ENCODE results near the gene SLC8A3.

GRCh38 chr14:70168406-70168805 is 20.3 kb downstream of the SLC8A3 start:
- TF ChIP-seq, protein P1, sequence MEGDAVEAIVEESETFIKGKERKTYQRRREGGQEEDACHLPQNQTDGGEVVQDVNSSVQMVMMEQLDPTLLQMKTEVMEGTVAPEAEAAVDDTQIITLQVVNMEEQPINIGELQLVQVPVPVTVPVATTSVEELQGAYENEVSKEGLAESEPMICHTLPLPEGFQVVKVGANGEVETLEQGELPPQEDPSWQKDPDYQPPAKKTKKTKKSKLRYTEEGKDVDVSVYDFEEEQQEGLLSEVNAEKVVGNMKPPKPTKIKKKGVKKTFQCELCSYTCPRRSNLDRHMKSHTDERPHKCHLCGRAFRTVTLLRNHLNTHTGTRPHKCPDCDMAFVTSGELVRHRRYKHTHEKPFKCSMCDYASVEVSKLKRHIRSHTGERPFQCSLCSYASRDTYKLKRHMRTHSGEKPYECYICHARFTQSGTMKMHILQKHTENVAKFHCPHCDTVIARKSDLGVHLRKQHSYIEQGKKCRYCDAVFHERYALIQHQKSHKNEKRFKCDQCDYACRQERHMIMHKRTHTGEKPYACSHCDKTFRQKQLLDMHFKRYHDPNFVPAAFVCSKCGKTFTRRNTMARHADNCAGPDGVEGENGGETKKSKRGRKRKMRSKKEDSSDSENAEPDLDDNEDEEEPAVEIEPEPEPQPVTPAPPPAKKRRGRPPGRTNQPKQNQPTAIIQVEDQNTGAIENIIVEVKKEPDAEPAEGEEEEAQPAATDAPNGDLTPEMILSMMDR (IDR thresholded peaks at IDR 0.05): no peak
- TF ChIP-seq, protein P2, sequence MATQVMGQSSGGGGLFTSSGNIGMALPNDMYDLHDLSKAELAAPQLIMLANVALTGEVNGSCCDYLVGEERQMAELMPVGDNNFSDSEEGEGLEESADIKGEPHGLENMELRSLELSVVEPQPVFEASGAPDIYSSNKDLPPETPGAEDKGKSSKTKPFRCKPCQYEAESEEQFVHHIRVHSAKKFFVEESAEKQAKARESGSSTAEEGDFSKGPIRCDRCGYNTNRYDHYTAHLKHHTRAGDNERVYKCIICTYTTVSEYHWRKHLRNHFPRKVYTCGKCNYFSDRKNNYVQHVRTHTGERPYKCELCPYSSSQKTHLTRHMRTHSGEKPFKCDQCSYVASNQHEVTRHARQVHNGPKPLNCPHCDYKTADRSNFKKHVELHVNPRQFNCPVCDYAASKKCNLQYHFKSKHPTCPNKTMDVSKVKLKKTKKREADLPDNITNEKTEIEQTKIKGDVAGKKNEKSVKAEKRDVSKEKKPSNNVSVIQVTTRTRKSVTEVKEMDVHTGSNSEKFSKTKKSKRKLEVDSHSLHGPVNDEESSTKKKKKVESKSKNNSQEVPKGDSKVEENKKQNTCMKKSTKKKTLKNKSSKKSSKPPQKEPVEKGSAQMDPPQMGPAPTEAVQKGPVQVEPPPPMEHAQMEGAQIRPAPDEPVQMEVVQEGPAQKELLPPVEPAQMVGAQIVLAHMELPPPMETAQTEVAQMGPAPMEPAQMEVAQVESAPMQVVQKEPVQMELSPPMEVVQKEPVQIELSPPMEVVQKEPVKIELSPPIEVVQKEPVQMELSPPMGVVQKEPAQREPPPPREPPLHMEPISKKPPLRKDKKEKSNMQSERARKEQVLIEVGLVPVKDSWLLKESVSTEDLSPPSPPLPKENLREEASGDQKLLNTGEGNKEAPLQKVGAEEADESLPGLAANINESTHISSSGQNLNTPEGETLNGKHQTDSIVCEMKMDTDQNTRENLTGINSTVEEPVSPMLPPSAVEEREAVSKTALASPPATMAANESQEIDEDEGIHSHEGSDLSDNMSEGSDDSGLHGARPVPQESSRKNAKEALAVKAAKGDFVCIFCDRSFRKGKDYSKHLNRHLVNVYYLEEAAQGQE (IDR thresholded peaks at IDR 0.05; ENCODE audit: insufficient read depth in 1 of 2, low read depth in 2 of 2, low read length in 1 of 2): no peak
- TF ChIP-seq POLR2AphosphoS5 (IDR thresholded peaks at IDR 0.05; ENCODE audit: low read depth, low read length) (no peak), TCF7L2 (IDR thresholded peaks at IDR 0.05; ENCODE audit: low read depth, low read length) (no peak), SIN3A (IDR thresholded peaks at IDR 0.05; ENCODE audit: borderline replicate concordance, insufficient read depth, low read depth, low read length) (no peak)
